NCI-H1694 treated with DMSO at 0.1 percent for 48 hours (cell line): Measurements from ENCODE around the gene ABCG1.

Experiments
- DNase-seq: peaks from one replicate; lab custom pipeline; 2025; lab: John Stamatoyannopoulos, UW

Gene ABCG1

DNA sequence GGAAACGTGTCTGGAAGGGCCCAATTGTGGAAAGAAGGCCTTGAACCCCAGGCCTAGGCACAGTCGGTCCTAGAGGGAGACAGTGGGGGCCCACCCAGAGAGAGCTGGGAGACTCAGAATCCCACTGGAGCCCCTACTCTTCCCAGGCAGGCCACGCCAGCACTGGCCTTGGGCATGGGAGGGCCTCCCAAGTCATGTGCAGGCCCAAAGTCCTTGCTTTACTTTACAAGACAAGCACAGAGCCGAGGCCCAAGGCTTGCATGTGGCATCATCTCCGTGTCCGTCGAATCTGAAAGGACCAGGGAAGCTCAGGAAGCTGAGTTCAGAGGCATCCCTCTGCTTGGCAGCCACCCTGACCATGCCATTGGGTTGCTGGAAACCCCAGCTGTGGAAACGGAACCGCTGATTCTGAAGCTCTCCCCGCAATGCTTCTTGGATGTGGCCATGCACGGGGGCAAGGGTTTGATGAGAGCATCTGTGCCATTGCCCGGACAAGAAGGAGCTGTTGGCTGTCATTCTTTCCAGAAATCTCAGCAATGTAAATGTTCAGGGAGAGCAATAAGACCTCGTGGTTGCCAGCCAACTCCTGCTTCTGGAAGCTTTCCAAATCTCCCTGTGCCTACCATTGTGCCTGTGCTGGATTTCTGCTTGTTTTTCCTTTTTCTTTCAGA lies 32.8 kb downstream of the ABCG1 start:
- DNase-seq, result no peak

GRCh38 chr21:42252325-42252654 lies 33.4 kb downstream of the ABCG1 start:
- DNase-seq, result no peak

- DNase-seq, result no peak
These were observed 33.9 kb downstream of the ABCG1 start for GRCh38 chr21:42252778-42253340.

DNA sequence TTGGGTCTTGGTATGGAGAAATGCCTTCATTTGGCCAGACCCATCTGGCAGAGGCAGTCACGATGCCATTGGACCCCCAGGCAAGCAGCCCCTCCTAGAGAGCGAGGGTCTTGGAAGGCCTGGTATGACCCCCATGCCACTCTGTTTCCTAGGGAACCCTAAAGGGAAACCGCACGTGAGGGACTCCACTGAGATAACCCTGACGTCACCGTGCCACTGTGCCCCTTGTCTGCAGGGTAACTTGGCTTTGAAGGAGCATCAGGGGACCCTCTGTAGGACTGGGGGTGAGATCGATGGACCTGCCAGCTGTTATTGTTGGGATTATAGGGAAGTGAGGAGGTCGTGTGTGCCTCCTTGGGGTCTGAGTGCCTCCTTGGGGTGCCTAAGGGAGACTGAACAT lies 34.5 kb downstream of the ABCG1 start:
- no peak for DNase-seq

- DNase-seq, result no peak
These were observed 35.1 kb downstream of the ABCG1 start for GRCh38 chr21:42254083-42254482.

- DNase-seq, result no peak
These were observed 36.0 kb downstream of the ABCG1 start for GRCh38 chr21:42254651-42255601.

DNA sequence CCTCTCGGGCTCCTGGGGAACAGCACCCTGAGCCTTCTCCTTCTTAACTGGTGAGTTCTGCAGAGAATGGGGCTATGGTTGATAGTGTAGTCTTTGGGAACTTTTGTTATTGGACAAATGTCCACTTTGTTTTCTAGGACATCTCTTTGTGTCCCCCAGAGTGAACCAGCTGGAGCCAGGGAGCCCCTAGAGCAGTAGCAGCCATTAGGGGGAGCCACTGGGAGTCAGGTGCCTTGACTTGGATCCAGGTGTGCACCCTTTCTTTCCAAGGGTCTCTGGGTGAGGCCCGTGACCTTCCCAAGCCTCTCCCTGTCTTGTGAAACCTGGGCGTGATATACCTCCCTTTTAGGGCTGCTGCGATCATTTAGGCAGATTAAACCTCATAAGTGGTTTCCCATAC lies 36.9 kb downstream of the ABCG1 start:
- DNase-seq, result no peak

DNA sequence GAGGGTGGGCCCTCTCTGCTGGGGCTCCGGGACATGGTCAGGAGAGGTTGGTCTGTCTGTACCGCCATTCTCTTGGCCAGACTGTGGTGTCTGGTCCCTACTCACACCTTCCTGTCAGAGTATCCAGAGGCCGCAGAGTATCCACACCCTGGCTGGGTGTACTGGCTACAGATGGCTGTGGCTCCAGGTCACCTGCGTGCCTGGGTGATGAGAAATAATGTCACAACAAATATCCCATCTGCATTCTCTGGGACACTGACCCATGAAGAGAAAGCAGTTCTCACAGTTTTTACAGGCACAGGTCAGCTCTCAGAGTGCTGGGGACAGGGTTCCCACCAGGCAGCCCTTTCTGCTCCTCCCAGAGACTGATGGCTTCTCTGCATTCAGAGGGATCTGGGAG lies 37.4 kb downstream of the ABCG1 start:
- no peak for DNase-seq

DNA sequence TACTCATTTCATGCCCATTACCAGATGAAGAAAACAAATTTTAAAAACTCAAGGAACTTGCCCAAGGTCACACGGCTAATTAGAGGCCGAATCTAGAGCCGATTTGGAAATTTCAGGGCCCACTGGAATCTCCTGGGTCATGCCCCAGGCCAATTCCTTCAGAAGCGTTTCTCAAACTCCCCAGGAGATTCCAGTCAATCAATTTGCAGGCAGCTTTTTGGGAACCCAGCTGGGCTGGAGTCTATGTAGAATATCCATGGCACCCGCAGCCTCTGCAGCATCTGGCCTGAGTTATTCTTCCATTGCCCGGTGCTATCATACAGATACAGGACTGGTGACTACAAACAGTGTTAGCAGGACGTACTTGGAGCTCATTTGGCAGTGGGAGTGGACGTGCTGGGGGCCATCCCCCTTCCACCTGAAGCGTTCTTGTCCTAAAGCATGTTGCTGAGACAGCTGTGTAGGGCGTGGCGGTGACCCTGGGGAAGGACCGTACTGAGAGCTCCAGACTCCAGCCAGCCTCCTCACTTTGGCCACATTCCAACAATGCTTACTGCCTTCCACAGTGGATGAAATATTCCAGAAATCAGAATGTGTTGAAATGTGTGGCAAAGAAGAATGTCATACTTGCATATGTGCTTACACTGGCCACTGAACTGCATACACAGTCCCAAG lies 38.3 kb downstream of the ABCG1 start:
- DNase-seq, result no peak

DNA sequence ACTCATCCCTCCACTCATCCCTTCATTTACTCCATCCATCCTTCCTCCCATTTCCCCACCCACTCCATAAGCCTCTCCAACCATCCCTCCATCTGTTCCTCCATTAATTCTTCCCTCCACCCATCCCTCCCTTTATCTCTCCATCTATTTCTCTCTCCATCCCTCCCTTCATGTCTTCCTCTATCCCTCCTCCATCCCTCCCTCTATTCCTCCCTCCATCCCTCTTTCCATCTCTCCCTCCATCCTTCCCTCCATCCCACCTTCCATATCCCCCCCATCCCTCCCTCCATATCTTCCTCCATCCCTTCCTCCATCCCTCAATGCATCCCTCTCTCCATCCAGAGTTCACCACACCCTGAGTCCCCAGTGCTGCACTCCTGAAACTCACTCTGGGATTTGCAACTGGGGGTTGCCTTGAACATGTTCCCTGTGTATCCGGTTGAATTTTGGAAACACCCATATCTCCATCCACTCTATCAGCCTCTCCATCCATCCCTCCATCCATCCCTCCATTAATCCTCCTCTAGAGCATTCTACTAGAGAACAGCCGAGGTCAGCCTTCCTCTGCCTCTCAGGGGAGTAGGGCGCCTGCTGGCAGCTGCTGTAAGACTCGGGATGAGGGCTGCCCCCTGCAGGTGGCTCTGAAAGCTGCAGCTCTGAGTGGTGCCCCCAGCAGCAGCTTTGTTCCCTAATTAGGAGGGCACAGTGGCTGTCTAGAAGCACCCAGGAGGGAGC lies 39.4 kb downstream of the ABCG1 start:
- DNase-seq, result peak; percentile 75

DNA sequence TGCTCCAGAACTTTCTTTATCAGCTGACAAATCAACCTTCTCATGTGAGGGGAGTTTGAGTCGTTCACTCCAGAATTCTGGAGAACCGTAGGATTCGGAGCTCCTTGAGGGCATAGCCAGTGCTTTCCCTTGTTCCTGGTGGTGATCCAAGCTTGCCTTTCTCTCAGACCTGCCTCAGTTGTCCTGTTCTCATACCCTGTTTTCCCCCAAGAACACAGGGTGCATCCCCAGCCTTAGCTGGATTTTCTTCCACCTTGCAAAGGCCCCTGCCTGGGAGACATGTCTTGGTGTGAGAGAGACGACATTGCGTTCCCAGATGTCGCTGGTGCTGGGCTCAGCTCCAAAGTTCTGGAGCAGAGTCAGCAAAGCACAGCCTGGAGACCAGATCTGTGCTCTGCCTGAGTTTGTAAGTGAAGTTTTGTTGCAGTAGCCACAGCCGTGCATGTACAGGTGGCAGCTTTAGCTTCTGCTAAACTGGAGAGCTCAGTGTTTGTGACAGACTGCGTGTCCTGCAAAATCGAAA lies 40.0 kb downstream of the ABCG1 start:
- peak; percentile 44 for DNase-seq

DNA sequence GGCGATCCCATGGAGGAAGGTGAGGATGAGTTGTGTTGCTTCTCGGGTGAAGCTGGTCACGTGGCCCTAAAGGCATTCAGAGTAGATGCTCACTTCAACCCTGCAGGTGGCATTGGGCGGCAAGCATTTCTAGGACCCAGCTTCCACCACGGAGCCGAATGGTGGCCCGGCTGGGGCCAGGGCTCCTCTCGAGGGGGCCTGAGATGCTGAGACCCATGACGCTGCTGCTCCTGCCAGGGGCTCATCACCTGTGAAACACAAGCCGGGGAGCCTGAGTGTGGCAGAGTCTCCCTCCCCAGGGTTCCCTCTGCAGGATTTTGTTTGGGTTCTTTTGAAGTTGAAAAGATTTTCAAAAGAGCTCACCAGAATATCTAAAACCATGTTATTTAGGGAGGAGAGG lies 41.2 kb downstream of the ABCG1 start:
- no peak for DNase-seq

- DNase-seq, result no peak
These were observed 42.9 kb downstream of the ABCG1 start for GRCh38 chr21:42261829-42262200.

DNA sequence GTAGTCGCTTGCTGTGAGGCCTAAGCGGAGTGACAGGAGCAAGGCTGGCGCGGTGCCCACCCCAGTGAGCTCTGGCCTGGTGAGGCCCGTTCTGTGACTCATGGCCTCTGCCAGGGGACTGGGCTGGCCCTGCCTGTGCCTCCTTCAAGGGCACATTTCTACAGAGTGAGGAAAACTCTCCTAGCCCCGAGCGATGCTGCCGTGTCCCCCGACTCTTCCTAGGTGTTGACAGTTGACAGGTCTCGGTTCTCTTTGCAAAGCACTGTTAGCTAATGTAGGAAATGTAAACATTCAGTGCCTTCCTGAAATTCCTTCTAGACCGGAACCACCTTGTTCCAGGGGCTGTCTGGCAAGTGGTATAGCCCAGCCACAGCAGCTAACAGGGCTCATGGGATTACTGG lies 43.9 kb downstream of the ABCG1 start:
- DNase-seq, result no peak

GRCh38 chr21:42263591-42264131 lies 44.7 kb downstream of the ABCG1 start:
- no peak for DNase-seq

GRCh38 chr21:42264245-42265195 lies 45.6 kb downstream of the ABCG1 start:
- DNase-seq, result no peak

GRCh38 chr21:42265231-42265812 lies 46.4 kb downstream of the ABCG1 start:
- no peak for DNase-seq

GRCh38 chr21:42266971-42267556 lies 48.1 kb downstream of the ABCG1 start:
- DNase-seq, result no peak

GRCh38 chr21:42269386-42269785 lies 50.4 kb downstream of the ABCG1 start:
- no peak for DNase-seq
